DND-41 (cell line): ENCODE measurements around the gene CLEC20A.

Experiments
- EZH2 ChIP-seq: IDR thresholded peaks from 3 replicates; pipeline ENCODE4 v1.6.1; 2012; ENCODE audit warnings: borderline replicate concordance, low read depth, mild to moderate bottlenecking, moderate library complexity, low read length, inconsistent platforms; ENCODE audit not compliant: severe bottlenecking
- TF ChIP-seq, protein P1 (sequence below): IDR thresholded peaks from 2 replicates; pipeline ENCODE4 v1.5.1; 2012; ENCODE audit warnings: borderline replicate concordance, low read length, moderate library complexity, mild to moderate bottlenecking; ENCODE audit not compliant: poor library complexity, severe bottlenecking; ENCODE audit errors: extremely low read depth

DNA sequence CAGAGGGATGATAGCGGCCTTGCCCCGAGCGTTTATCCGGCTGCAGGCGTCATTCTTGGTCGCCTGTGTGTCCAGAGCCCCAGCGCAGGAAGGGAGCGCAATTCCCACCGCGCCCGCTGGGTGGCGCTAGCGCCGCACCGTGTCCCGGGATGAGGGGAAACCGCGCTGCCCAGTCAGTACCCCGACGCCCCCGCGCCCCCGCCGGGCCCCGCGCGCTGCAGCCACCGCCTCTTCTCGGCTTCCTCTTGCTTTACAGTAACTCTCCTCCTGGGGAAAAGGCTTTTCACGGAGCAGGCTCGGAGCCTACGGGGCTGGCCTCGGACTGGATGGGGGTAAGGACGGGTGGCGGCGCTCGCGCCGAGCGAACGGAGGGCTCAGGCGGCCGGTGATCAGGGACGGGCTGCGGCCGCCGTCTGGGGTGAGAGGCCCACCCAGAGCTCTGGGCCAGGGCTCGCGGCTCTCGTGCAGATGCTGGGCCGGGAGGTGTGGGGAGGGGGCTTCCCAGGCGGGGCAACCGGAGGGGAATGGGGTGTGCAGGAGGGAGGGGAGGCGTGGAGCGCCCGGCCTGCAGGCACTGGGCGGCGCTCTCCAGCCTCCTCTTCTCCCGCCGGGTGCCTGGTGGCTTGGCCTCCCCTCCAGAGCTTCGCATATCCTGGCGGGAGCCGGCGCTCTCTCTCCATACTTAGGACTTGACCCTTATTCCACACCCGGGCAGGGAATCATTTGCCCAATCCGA lies 46.0 kb upstream of the CLEC20A start:
- TF ChIP-seq, protein P1, sequence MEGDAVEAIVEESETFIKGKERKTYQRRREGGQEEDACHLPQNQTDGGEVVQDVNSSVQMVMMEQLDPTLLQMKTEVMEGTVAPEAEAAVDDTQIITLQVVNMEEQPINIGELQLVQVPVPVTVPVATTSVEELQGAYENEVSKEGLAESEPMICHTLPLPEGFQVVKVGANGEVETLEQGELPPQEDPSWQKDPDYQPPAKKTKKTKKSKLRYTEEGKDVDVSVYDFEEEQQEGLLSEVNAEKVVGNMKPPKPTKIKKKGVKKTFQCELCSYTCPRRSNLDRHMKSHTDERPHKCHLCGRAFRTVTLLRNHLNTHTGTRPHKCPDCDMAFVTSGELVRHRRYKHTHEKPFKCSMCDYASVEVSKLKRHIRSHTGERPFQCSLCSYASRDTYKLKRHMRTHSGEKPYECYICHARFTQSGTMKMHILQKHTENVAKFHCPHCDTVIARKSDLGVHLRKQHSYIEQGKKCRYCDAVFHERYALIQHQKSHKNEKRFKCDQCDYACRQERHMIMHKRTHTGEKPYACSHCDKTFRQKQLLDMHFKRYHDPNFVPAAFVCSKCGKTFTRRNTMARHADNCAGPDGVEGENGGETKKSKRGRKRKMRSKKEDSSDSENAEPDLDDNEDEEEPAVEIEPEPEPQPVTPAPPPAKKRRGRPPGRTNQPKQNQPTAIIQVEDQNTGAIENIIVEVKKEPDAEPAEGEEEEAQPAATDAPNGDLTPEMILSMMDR = peak; percentile 93
- no peak for TF ChIP-seq EZH2
